Right renal cortex interstitium (tissue), 3 donors: ENCODE data around the gene EXOC2. TPM values are rescaled to one million over a fixed set of nuclear protein-coding genes. Genes with fewer than 3 reads are reported as not detected.

Source experiments
- DNase-seq, 3 donors: peaks; one replicate each; pipeline ENCODE4 v3.0.0-alpha.2; 2013; ENCODE audit warnings: low read depth in 3 of 3, low spot score in 2 of 3
- polyA plus RNA-seq, 3 donors: library from polyadenylated mRNA; unstranded; fragments of 120-200 nt; gene quantifications; one replicate each; pipeline ENCODE4 v1.2.1, GENCODE V29; 2013; ENCODE audit not compliant: insufficient read length in 3 of 3

The EXOC2 gene
- polyA plus RNA-seq, 3 donors = 23.3 to 24.3 (median 24.1) TPM

DNA sequence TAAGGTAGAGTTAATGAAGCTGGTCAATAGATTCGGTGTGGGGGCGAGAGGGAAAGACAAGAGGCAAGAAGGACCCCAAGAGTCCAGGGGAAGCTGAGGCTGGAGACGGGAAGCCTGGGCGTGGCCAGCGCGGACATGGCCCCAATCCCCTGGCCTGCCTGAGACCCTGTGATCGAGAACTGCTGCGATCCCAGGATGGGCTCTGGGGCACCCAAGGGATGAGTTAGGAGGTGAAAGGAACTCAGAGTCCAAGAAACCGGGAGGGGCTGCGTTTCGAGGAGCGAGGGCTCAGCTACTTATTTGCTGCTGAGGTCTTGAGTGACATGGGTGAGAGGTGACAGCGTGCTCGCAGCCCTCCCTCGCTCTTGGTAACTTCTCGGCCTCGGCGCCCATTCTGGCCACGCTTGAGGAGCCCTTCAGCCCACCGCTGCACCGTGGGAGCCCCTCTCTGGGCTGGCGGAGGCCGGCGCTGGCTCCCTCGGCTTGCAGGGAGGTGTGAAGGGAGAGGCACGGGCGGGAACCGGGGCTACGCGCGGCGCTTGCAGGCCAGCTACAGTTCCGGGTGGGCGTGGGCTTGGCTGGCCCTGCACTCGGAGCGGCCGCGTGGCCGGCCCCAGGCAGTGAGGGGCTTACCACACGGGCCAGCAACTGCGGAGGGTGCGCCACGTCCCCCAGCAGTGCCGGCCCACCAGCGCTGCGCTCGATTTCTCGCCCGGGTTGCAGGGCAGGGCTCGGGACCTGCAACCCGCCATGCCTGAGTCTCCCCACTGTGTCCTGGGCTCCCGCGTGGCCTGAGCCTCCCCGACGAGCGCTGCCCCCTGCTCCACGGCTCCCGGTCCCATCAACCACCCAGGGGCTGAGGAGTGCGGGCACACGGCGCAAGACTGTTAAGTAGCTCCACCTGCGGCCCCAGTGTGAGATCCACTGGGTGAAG is 243.2 kb downstream of the EXOC2 start:
- DNase-seq = no peak

DNA sequence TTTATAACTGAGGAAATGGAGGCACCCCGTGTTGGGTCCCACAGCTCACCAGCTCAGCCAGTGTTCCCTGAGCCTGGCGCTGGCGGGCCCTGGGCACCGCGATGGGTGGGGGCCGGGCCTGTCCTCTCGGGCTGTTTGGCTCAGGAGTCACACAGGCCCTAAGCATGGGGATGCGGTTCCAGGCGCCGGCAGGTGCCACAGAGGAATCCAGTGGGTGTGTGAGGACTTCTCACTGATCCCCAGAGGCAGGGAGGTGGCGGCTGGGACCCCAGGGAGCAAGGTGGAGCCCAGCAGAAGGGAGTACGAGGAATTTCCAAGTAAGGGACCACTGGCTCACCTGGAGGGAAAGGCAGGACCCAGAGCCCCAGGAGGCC is 243.9 kb downstream of the EXOC2 start:
- DNase-seq = no peak

DNA sequence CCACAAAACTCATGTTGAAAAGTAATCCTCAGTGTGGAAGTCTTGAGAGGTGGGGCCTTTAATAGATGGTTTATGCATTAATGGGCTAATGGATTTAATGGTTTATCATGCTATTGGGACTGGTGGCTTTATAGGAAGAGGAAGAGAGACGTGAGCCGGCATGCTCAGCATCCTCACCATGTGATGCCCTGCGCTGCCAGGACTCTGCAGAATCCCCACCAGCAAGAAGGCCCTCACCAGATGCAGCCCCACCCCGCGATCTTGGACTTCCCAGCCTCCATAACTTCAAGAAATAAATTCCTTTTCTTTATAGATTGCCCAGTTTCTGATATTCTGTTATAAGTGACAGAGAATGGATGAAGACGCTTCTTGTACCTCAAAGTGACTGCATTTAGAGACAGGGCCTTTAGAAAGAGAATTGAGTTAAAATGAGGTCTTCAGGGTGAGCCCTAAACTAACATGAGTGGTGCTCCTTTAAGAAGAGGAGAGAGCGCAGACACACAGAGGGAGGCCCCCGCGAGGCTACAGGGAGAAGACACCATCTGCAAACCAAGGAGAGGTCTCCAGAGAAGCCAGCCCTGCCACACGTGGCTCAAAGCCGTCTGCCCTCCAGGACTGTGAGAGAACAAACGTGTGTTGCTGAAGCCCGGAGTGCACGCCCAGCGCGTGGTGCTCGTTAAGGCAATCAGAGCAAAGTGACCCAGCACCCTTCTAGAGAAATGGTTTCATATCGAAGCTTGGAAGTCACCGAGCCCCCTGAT is 244.5 kb downstream of the EXOC2 start:
- no peak for DNase-seq

DNA sequence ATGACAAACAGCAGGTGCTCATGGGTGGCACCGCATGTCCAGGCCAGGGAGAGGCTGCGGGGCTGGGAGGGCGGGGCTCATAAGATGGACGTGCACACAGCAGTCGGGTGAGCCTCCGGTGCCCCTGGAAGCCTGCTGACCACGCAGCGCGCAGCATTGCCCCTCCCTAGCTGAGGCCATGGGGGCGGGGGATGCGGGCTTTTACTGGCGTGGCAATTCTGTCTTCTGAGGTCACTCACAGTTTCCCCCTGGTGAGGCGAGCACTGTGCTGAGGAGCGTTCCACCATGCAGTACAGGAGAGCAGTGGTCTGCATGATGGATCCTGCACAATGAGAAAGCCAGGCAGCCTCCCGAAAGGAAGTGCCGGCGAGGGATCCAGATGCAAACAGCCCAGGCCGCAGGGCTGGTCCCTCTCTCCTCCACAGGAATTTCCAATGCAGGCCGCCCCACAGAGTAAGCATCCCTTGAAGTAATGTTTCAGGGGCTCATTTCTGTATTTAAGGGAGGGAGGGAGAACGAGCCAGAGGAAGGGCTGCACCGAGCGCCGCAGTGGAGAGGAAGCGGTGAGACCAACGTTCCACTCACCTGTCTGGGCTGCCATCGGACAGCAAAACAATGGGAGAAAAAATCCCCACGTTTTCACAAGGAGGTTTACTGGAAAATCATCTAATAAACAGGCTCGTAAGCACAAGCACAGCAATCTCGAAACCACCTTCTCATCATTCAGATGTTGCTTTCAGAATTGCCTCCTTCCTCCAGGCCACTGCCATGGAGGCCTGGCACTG is 245.4 kb downstream of the EXOC2 start:
- no peak for DNase-seq

DNA sequence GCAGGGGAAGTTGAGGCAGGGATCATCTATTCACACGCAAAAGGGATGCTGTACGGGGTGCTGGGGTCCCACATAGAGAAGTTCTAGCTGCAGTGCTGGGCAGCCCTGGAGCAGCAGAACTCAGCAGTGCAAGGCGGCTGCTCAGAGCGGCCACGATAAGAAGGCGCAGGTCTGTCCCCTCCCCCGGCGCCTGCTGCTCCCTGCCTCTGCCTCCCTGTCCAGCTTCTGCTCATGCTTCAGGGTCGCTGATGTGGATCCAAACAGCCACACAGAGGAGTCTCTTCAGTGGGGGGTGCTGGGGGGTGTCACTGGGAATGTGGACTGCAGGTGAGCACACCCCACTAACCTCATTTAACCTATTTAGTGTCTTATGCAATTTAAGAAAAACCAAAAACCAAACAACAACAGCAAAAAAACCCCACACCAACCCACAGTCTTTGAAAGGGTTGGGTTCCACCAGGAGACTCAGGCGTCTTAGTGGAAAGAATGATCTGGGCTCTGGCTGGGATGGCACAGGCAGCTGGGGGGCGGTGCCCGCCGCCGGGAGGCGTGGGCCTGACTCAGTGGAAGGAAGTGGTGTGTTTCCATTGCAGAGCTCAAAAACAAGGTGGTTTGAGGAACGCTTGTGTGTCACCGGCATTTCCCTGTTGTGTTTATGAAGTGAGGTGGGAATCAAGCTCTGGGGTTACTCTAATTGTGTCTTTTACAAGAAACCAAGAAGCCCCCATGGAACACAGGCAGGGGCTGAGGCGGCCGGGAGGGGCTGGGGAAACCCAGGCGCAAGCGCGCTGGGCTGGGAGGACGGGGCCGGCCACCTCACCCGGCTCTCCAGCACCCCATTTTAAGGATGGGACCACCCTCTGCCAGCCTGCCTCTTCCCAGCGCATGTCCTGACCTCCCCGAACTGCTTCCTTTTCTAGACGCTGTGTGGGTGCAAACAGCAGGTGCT is 246.2 kb downstream of the EXOC2 start:
- DNase-seq = no peak

DNA sequence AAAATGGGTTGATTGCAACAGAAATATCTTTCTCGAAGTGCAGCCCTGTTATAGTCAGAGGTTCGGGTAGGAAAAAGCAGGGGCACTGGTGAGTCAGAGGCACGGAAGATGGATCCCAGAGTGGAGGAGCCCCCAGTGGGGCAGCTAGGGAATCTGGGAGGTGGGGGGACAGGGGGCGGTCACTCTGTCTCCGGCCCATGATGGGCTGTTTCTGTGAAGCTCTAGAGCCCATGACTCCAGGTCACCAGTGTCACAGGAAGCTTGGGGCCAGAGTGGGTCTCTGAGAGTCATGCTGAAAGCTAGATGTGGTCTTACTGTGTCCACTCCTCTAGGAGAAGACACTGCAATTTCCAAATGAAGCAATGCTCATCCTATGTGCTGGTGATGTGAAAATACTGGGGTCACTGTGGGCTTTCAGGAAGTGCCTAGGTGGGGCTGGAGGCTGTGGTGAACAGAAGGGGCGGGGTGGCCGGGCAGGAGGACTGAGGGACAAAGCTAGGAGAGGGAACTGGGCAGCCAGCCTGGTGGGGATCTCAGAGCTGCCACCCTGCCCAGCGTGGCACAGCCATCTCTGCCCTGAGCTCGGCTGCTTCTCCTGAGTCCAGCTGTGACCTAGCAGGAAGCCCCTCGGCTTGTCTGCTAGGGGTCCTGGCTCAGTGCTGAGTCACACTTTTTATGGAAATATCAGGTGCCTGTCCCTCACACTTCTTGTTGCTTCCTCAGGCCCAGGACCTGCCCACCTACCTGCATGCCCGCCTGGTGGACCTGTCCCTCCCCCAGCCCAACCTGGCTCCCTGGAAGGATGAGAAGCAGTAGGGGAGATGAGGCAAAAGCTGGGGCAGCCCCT is 247.1 kb downstream of the EXOC2 start:
- DNase-seq = no peak

DNA sequence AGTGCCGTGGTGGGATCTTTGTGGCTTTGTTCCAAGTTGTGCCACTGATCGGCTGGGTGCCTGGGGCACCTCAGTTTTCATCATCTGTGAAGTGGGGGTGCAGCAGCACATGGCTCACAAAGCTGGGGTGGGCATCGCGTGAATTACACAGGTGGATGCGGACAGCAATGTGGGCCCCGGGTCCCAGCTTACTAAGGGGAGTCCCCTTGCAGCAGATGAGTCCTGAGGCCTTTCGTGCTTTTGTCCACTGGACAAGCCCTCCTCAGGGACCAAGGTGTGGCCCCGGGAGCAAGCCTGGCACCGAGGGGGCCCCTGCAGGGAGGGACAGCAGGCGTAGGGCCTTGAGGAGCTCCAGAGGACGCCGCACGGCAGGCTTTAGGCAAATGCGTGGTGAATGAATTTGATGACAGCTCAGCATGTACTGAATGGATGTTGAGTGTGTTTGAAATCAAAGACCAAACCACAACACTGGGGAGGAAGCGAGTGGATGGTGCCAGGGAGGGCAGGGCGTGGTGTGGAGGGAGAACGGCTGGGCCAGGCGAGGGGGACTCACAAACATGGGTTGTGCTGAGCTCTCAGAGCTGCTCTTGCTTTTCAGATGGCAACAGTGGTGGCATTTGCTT is 248.2 kb downstream of the EXOC2 start:
- no peak for DNase-seq

DNA sequence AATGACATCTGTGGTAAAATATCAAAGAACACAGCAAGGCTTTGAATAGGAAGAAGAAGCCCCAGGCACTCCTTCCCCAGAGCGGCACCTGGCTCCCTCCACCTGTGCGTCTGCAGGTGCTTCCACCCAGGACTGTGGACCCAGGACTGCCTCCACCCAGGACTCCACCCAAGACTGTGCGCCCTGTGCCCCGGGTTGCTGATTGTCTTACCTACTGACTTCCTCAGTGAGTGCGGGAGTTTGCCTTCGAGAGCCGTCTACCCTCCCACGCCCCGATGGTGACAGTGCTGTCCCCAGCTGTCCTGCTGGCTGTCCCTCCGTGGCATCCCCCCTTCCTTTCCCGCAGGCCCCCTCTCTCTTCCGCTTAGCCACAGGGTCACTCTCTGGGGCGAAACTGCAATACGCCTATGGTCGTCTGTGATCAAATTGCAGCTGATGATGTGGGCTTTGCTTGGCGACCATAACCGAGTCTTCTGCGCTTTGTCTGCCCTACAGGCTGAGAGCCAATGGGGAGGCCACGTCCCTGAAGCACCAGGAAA is 249.2 kb downstream of the EXOC2 start:
- DNase-seq = no peak

DNA sequence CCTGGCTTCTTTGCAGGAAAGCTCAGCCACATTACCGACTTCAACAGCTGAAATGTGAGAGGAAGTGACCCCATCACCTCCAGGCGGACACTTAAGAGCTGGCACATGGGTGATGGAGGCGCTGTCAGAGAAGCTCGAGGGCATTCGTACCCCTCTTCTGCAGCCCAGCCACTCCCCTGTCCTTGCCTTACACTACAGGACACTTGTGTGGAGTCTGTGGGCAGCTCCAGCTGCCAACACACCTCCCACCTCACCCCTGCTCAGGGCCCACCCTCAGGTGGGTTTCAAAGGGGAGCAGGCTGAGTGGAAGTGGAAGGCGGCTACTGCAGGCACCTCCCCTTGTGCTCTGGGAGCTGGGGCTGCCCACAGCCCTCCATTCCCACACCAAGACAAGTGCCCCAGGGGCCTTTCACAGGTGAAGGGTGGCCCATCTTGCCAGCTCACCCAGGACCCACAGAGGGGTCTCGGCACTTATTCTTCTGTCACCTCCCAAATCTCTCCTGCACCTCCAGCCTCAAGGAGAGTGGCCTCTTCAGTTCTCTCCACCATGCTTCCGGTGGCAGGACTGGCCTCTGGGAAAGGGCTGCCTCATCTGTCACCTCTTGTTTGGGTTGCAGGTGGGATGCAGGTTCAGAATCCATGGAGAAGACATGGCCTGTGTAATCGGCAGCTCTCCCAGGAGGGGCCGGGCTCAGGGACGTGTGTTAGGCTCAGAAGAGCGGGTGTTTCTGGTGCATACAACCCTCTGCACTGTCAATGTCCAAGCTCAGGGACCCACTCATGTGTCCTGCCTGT is 251.6 kb downstream of the EXOC2 start:
- DNase-seq = no peak

DNA sequence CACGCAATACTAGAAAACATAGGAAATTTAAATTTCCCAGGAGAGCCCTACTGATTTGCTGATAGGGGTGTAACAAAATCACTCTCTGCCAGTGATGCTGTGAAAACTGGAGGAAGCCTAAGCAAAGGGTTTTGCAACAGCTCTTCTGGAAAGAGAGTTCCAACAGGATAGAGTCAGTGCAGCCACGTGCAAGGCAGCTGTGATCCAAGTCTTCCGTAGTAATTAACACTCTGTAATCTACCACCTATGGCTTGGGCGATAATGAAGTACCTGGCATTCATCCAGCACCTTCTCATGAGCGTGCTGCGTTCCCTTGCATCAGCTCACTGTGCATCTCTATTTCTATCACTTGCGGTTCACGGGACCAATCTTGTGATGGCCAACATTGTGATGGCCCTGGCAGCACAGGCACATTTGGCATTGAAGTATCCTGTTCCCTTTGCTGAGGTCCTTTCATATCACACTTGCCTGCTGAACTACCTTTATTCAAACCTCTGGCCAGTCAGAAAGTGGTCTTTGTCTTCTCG is 253.2 kb downstream of the EXOC2 start:
- no peak for DNase-seq

DNA sequence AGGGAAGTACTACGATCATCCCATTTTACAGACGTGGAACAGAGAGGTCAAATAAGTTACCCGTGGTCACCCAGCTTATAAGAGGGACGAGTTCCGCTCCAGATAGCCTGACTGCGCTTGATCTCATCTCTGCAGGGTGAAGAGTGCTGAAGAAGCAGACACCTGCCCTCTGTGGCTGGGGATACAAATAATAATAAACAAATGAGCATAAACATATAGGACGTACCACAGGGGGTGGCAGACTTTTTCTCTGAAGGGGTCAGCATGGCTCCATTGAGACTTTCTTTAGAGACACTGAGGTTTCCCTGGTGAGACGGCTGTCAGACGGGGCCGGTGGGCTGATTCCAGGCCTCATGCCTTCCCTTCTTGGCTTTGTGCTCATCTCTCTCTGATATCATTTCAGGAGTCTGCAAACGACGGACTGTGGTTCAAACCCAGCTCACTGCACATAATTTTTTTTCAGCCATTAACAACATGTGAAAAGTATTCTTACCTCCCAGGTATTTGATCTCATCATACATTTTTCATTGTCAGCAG is 254.2 kb downstream of the EXOC2 start:
- no peak for DNase-seq

DNA sequence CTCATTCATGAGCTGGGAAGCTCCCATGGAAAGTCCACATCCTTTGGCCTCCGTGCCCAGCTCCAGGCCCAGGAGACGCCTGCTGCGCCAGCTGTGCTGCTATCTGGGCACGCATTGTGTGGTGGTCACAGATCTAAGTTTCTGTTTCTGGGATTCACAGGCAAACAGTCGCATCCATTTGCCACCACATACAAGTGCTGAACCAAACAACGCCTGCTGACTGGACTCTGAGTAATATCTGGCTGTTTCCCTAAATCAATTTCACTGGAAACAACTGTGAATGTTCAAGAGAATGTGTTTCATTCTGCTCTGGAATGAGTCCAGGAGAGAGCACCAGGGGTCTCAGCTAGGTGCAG is 255.9 kb downstream of the EXOC2 start:
- DNase-seq = no peak

DNA sequence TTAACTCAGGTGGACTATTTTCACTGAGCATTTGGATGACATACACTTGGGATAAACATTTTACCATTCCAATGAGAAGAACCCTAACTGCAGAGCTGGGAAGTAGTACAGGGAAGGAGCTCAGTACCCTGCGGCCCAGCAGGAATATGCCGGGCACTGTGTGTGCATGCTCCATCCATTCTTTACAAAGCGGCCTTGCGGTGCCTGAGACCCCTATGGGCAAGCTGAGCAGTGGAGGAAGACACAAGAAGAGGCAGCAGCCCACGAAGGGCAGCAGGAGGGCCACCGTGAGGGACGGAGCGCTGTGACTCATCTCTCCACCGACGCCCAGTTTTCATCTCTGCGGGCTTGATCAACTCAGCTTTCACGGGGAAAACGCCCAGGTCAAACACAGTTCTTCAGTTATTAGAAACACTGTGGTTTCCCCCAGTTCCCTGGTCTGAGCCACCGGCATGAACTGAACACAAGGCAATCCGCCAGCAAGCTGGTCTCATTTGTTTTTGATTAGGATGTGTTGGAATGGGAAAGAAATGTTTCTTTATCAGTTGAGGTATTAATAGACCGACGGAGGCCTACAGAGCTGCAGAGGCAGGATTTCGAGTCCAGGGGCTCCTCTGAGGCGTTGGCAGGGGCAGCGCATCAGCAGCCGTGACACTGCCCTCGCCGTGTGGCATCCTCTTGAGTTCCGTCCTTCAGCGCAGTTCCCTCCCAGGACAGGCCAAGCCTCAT is 256.5 kb downstream of the EXOC2 start:
- no peak for DNase-seq

DNA sequence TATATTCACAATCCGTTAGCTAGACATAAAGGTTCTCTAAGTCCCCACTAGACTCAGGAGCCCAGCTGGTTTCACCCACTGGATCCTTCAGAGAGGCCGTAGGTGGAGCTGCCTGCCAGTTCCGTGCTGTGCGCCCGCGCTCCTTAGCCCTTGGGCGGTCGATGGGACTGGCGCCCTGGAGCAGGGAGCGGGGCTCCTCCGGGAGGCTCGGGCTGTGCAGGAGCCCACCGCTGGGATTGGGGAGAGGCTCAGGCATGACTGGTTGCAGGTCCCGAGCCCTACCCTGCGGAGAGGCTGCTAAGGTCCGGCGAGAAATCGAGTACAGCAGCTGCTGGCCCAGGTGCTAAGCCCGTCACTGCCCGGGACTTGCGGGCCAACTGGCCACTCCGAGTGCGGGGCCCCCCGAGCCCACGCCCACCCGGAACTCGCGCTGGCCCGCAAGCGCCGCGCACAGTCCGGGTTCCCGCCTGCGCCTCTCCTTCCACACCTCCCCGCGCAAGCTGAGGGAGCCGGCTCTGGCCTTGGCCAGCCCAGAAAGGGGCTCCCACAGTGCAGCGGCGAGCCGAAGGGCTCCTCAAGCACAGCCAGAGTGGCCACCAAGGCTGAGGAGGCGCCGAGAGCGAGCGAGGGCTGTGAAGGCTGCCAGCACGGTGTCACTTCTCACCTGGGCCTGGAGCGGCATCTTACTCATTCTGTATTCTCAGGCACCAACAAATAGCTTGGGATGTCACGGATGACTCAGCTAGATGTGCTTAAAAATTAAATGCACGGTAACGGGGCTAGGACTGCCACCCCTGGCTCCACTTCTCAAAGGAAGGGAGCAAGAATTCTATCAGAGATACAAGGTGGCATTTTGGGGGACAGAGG is 257.3 kb downstream of the EXOC2 start:
- no peak for DNase-seq
